DND-41 (cell line): ENCODE measurements around the gene SLC27A6.
"Not testable (repeated sequence)": the region's sequence is repeated elsewhere in the genome, so short reads cannot be mapped to it uniquely, and the experiment has no call there.

ENCODE experiments used
- ATAC-seq: fragments of 200-7000 bp; cut with Tn5 transposase; 3 replicates; pipeline ENCODE4 v1.9.1; 2021; ENCODE audit warnings: low read depth; ENCODE audit not compliant: insufficient read depth
- DNase-seq: peaks from one replicate; pipeline ENCODE4 v3.0.0-alpha.2; 2020
- H2AFZ ChIP-seq: 2 replicates; pipeline ENCODE4 v1.6.0; 2012; ENCODE audit warnings: low read depth, low read length
- H3K27ac ChIP-seq: 2 replicates; pipeline ENCODE4 v1.5.1; 2012; ENCODE audit warnings: low read length, inconsistent platforms
- H3K27me3 ChIP-seq: fragments of 200-600 bp; sonication (generic); 2 replicates; pipeline ENCODE4 v1.6.0; 2012; ENCODE audit warnings: low read length, mild to moderate bottlenecking, inconsistent platforms; ENCODE audit not compliant: insufficient read depth, poor library complexity
- H3K36me3 ChIP-seq: 2 replicates; pipeline ENCODE4 v1.5.1; 2012; ENCODE audit warnings: low read length, inconsistent platforms; ENCODE audit not compliant: insufficient read depth
- H3K4me1 ChIP-seq: 2 replicates; pipeline ENCODE4 v1.5.1; 2012; ENCODE audit warnings: mild to moderate bottlenecking, low read length; ENCODE audit not compliant: insufficient read depth
- H3K4me2 ChIP-seq: 2 replicates; pipeline ENCODE4 v1.6.0; 2012; ENCODE audit warnings: mild to moderate bottlenecking, moderate library complexity, low read length, inconsistent platforms; ENCODE audit not compliant: insufficient read depth
- H3K4me3 ChIP-seq, 2 experiments: fragments of 200-600 bp in 1 of 2; shearing (Covaris generic) in 1 of 2; 2 replicates each; pipeline ENCODE4 v1.5.1; 2012 to 2016; ENCODE audit warnings: inconsistent platforms in 2 of 2, low read length in 2 of 2, mild to moderate bottlenecking in 2 of 2, low read depth in 1 of 2, moderate library complexity in 1 of 2
- H3K79me2 ChIP-seq: 2 replicates; pipeline ENCODE4 v1.6.0; 2012; ENCODE audit warnings: low read length, inconsistent platforms; ENCODE audit not compliant: insufficient read depth
- H3K9ac ChIP-seq: 2 replicates; pipeline ENCODE4 v1.6.0; 2012; ENCODE audit warnings: low read depth, mild to moderate bottlenecking, inconsistent platforms, low read length, moderate library complexity
- H3K9me3 ChIP-seq: 2 replicates; pipeline ENCODE4 v1.5.1; 2012; ENCODE audit warnings: low read length, moderate library complexity, mild to moderate bottlenecking, inconsistent platforms; ENCODE audit not compliant: insufficient read depth, severe bottlenecking
- H4K20me1 ChIP-seq: 2 replicates; pipeline ENCODE4 v1.6.0; 2012; ENCODE audit warnings: low read length; ENCODE audit not compliant: insufficient read depth
- CTCF ChIP-seq: IDR thresholded peaks from 2 replicates; pipeline ENCODE4 v1.5.1; 2012; ENCODE audit warnings: borderline replicate concordance, low read length, moderate library complexity, mild to moderate bottlenecking; ENCODE audit not compliant: poor library complexity, severe bottlenecking; ENCODE audit errors: extremely low read depth
- EZH2 ChIP-seq: IDR thresholded peaks from 3 replicates; pipeline ENCODE4 v1.6.1; 2012; ENCODE audit warnings: borderline replicate concordance, low read depth, mild to moderate bottlenecking, moderate library complexity, low read length, inconsistent platforms; ENCODE audit not compliant: severe bottlenecking

The SLC27A6 gene

GRCh38 chr5:129031886-129032683 lies 66.8 kb downstream of the SLC27A6 start:
- Histone ChIP-seq H3K9ac (no peak overlapping the region), H3K27ac (no peak overlapping the region), H3K4me1 (no peaks in the 10 kb centered on the region), H2AFZ (no peak overlapping the region), H3K4me2 (no peak overlapping the region), H3K9me3 (no peaks in the 10 kb centered on the region), H3K79me2 (no peaks in the 10 kb centered on the region), H3K27me3 (no peaks in the 10 kb centered on the region), H3K4me3 (no peak overlapping the region), H4K20me1 (no peaks in the 10 kb centered on the region), H3K36me3 (no peaks in the 10 kb centered on the region)
- DNase-seq (no peak), ATAC-seq (no peak)
- TF ChIP-seq EZH2, result no peak

- H3K4me2 ChIP-seq, H4K20me1 ChIP-seq, H3K4me3 ChIP-seq, ATAC-seq, DNase-seq, H3K9me3 ChIP-seq, H3K27ac ChIP-seq, H3K9ac ChIP-seq, H2AFZ ChIP-seq, H3K79me2 ChIP-seq, H3K27me3 ChIP-seq, H3K36me3 ChIP-seq, H3K4me1 ChIP-seq: not testable (repeated sequence)
Measured at GRCh38 chr5:129036257-129036656, 71.0 kb downstream of the SLC27A6 start.

- TF ChIP-seq EZH2 (no peak), CTCF (no peak)
- no peak overlapping the region for H3K4me2 ChIP-seq
- no peak for ATAC-seq
Measured at GRCh38 chr5:129041196-129041881, 76.1 kb downstream of the SLC27A6 start.

GRCh38 chr5:129042306-129042705 lies 77.0 kb downstream of the SLC27A6 start:
- no peak for DNase-seq
- H4K20me1 ChIP-seq, result no peaks in the 10 kb centered on the region
- TF ChIP-seq CTCF, result no peak
- no peak for TF ChIP-seq EZH2

More at GRCh38 chr5:129041196-129041881, 76.1 kb downstream of the SLC27A6 start:
- no peak for DNase-seq
- Histone ChIP-seq H3K79me2 (no peaks in the 10 kb centered on the region), H3K36me3 (no peaks in the 10 kb centered on the region), H3K27me3 (no peaks in the 10 kb centered on the region), H3K9ac (no peak overlapping the region), H3K27ac (no peak overlapping the region), H3K4me1 (no peaks in the 10 kb centered on the region), H3K9me3 (peaks cover 5% of the 10 kb centered on the region), H4K20me1 (no peaks in the 10 kb centered on the region), H2AFZ (no peak overlapping the region), H3K4me3 (no peak overlapping the region)

More at GRCh38 chr5:129042306-129042705, 77.0 kb downstream of the SLC27A6 start:
- no peak overlapping the region for H3K4me2 ChIP-seq
- no peak overlapping the region for H3K4me3 ChIP-seq
- no peaks in the 10 kb centered on the region for H3K79me2 ChIP-seq
- no peak overlapping the region for H2AFZ ChIP-seq
- H3K9ac ChIP-seq, result no peak overlapping the region
- no peak for ATAC-seq
- no peaks in the 10 kb centered on the region for H3K36me3 ChIP-seq
- no peaks in the 10 kb centered on the region for H3K4me1 ChIP-seq
- H3K27ac ChIP-seq, result no peak overlapping the region
- no peaks in the 10 kb centered on the region for H3K27me3 ChIP-seq
- peaks cover 5% of the 10 kb centered on the region for H3K9me3 ChIP-seq
